ENCODE results near the gene NPPB. TPM values are rescaled to one million over a fixed set of nuclear protein-coding genes. Genes with fewer than 3 reads are reported as not detected.
"Not testable (repeated sequence)": the region's sequence is repeated elsewhere in the genome, so short reads cannot be mapped to it uniquely, and the experiment has no call there.

NPPB gene
- total RNA-seq, 1 donor from 2014 or later = not detected

DNA sequence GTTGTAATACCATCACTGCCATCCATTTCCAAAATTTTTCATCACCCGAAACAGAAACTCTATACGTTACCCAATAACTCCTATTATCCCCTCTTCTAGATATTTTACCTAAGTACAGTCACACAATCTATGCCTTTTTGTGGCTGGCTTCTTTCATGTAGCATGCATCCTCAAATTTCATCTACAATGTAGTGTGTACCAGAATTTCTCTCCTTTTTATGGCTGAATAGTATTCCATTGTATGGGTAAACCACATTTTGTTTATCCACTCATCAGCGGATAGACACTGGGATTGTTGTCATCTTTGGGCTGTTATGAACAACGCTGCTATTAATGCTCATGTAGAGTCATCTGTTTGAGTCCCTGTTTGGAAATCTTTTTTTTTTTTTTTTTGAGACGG, 46.2 kb upstream of the NPPB start:
- no peaks in the 10 kb centered on the region for H3K9me3 Mint-ChIP-seq
- no peak overlapping the region for H3K4me3 Mint-ChIP-seq
- no peaks in the 10 kb centered on the region for H3K27me3 Mint-ChIP-seq
- no peak for DNase-seq
- no peak for ATAC-seq (ENCODE audit: low read depth)
- POLR2A ChIA-PET = no interaction called here
- H3K36me3 Mint-ChIP-seq (ENCODE audit: low read depth) = peaks cover 11% of the 10 kb centered on the region
- CTCF ChIA-PET = no interaction called here
- peaks cover 16% of the 10 kb centered on the region for H3K4me1 Mint-ChIP-seq
- TF ChIP-seq, protein P1, sequence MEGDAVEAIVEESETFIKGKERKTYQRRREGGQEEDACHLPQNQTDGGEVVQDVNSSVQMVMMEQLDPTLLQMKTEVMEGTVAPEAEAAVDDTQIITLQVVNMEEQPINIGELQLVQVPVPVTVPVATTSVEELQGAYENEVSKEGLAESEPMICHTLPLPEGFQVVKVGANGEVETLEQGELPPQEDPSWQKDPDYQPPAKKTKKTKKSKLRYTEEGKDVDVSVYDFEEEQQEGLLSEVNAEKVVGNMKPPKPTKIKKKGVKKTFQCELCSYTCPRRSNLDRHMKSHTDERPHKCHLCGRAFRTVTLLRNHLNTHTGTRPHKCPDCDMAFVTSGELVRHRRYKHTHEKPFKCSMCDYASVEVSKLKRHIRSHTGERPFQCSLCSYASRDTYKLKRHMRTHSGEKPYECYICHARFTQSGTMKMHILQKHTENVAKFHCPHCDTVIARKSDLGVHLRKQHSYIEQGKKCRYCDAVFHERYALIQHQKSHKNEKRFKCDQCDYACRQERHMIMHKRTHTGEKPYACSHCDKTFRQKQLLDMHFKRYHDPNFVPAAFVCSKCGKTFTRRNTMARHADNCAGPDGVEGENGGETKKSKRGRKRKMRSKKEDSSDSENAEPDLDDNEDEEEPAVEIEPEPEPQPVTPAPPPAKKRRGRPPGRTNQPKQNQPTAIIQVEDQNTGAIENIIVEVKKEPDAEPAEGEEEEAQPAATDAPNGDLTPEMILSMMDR (IDR thresholded peaks at IDR 0.05) = no peak
- no peak overlapping the region for H3K27ac Mint-ChIP-seq
- intact Hi-C loops (cut with micrococcal nuclease) = loop anchor here (5.0 kb wide), 2 partner anchors 168 to 253 kb away; partner anchors contain the start of genes AGTRAP, FBXO2 and FBXO44

DNA sequence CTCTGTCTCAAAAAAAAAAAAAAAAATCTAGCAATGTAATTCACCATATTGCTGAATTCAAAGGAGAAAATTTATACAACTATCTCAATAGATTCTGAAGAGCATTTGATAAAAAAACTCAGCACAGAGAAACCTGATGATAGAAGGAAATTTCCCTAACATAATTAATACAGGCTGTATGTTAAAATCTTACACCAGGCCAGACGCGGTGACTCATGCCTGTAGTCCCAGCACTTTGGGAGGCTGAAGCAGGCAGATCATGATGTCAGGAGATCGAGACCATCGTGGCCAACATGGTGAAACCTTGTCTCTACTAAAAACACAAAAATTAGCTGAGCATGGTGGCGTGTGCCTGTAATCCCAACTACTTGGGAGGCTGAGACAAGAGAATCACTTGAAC, 45.4 kb upstream of the NPPB start:
- H3K9me3 Mint-ChIP-seq; H3K36me3 Mint-ChIP-seq (ENCODE audit: low read depth); intact Hi-C loops (cut with micrococcal nuclease); H3K27ac Mint-ChIP-seq; CTCF ChIA-PET; H3K27me3 Mint-ChIP-seq; ATAC-seq (ENCODE audit: low read depth); DNase-seq; H3K4me3 Mint-ChIP-seq: not testable (repeated sequence)
- POLR2A ChIA-PET = interaction anchor here (0.6 to 0.7 kb wide), 2 partner anchors 65 to 235 kb away, joined by 3 to 8 read pairs; no protein-coding TSS in a partner anchor
- peaks cover 12% of the 10 kb centered on the region for H3K4me1 Mint-ChIP-seq

DNA sequence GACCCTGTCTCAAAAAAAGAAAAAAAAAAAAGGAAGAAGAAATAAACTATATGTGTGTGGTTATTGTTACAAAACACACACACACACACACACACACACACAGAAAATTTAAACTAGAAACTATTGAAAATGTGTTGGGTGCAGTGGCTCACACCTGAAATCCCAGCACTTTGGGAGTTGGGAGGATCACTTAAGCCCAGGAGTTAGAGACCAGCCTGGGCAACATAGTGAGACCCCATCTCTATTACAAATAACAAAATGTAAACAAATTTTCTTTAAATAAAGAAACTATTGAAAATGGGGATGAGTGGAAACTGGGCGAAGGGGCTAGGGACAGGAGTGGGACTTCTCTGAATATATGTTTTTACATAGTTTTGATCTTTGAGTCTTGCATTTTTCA, 44.5 kb upstream of the NPPB start:
- POLR2A ChIA-PET = interaction anchor here (0.7 kb wide), 1 partner anchor 42 kb away, joined by 3 read pairs; no protein-coding TSS in a partner anchor
- Mint-ChIP-seq H3K27ac (no peak overlapping the region), H3K27me3 (peaks cover 7% of the 10 kb centered on the region), H3K9me3 (no peaks in the 10 kb centered on the region), H3K4me3 (no peak overlapping the region), H3K4me1 (peaks cover 7% of the 10 kb centered on the region), H3K36me3 (ENCODE audit: low read depth) (peaks cover 5% of the 10 kb centered on the region)
- intact Hi-C loops (cut with micrococcal nuclease) = no loop called here
- ATAC-seq (ENCODE audit: low read depth) (no peak), DNase-seq (no peak)
- TF ChIP-seq, protein P1 (IDR thresholded peaks at IDR 0.05) = no peak
- CTCF ChIA-PET = no interaction called here

DNA sequence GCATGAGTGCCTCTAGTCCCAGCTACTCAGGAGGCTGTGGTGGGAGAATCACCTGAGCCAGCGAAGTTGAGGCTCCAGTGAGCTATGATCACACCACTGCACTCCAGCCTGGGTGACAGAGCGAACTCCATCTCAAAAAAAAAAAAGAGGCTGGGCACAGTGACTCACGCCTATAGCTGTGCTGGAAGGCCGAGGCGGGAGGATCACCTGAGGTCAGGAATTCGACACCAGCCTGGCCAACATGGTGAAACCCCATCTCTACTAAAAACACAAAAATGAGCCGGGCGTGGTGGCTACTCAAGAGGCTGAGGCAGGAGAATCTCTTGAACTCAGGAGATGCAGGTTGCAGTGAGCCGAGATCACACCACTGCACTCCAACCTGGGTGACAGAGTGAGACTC, 42.7 kb upstream of the NPPB start:
- H3K4me3 Mint-ChIP-seq; H3K27ac Mint-ChIP-seq; H3K36me3 Mint-ChIP-seq (ENCODE audit: low read depth); intact Hi-C loops (cut with micrococcal nuclease); CTCF ChIA-PET; POLR2A ChIA-PET; DNase-seq; H3K4me1 Mint-ChIP-seq; ATAC-seq (ENCODE audit: low read depth); H3K9me3 Mint-ChIP-seq: not testable (repeated sequence)
- H3K27me3 Mint-ChIP-seq = peaks cover 15% of the 10 kb centered on the region

DNA sequence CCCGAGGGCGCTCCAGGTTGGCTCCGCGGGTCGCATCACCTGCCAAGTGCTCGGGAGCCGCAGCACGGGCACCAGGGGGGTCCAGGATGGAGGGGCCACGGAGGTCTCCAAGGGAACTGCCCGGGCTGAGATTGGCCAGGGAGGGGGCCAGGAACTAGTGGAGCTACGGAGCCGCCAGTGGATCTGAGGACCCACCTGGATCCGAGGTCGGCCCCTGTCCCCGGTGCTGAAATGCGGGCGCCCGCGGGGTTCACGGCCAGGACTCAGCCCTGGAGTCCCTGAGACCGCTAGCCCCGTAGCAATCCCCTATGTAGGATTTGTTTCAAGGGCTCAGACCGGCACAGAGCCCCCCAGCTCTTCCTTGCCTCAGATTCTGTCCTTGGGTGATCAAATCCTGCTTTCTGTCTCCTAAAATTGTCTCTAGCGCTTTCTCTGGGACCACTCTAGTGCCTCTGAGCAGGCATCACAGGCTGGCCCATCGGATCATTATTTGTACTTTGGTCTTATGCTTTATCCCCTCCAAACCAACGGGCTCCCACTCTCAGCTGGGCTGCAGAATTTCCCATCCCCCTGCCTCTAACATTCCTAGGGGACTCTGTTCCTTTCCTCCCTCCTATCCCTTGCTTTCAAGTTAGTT, 40.2 kb upstream of the NPPB start:
- H3K4me3 Mint-ChIP-seq = no peak overlapping the region
- no peak for ATAC-seq (ENCODE audit: low read depth)
- H3K4me1 Mint-ChIP-seq = no peaks in the 10 kb centered on the region
- H3K36me3 Mint-ChIP-seq (ENCODE audit: low read depth) = no peaks in the 10 kb centered on the region
- H3K27me3 Mint-ChIP-seq = peaks cover 23% of the 10 kb centered on the region
- no peak for DNase-seq
- ChIA-PET POLR2A (interaction anchor here (4.5 kb wide), 1 partner anchor 10 kb away, joined by 29 read pairs; no protein-coding TSS in a partner anchor), CTCF (no interaction called here)
- TF ChIP-seq, protein P1 (IDR thresholded peaks at IDR 0.05) = no peak
- intact Hi-C loops (cut with micrococcal nuclease) = no loop called here
- no peak overlapping the region for H3K27ac Mint-ChIP-seq
- no peaks in the 10 kb centered on the region for H3K9me3 Mint-ChIP-seq

DNA sequence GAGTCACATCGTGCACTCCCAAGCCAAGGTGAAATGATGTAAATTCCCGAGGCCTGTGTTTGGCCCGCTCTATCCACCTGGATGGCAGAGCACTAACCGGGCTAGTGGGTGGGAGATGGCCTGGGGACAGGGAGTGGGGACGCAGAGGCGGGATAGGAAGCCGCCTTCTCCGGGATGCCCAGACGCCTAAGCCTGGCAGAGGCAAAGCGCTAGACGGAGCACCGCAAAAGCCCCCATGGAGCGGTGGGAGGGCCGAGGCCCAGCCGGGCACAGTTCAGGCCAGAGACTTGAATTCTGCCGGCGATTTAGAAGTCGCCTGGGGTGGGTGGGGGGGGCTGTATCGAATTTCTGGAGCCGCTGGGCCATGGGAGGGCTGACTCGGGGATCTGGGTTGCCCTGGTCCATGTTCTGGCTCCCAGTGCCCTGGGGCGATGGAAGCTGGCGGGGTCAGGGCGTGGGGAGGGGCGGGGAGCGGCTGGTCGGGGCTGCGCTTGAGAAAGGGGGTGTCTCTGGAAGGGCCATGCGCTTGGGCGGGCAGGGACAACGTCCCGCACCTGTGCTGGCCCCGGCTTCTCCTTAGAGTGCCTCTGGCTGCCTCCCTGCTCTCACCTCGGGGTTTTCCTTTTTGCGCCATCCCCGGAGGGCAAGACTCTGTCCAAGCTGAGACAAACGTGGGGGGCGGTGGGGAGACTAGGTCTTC, 39.5 kb upstream of the NPPB start:
- no peaks in the 10 kb centered on the region for H3K9me3 Mint-ChIP-seq
- ChIA-PET POLR2A (interaction anchor here (4.5 kb wide), 1 partner anchor 11 kb away, joined by 29 read pairs; no protein-coding TSS in a partner anchor), CTCF (no interaction called here)
- DNase-seq = no peak
- no peak overlapping the region for H3K4me3 Mint-ChIP-seq
- H3K27me3 Mint-ChIP-seq = peaks cover 25% of the 10 kb centered on the region
- no peaks in the 10 kb centered on the region for H3K4me1 Mint-ChIP-seq
- H3K36me3 Mint-ChIP-seq (ENCODE audit: low read depth) = no peaks in the 10 kb centered on the region
- H3K27ac Mint-ChIP-seq = no peak overlapping the region
- ATAC-seq (ENCODE audit: low read depth) = no peak
- intact Hi-C loops (cut with micrococcal nuclease) = no loop called here
- TF ChIP-seq, protein P1 (IDR thresholded peaks at IDR 0.05) = no peak

DNA sequence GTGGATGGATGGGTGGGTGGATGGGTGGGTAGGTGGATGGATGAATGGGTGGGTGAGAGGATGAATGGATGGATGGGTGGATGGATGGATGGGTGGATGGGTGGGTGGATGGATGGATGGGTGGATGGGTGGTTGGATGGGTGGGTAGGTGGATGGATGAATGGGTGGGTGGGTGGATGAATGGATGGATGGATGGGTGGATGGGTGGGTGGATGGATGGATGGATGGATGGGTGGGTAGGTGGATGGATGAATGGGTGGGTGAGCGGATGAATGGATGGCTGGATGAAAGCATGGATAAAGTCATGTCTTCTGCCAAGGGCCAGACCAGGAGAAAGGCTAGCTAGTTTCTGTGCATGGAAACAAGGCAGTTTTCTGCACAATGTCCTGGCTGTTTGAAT, 35.8 kb upstream of the NPPB start:
- H3K4me1 Mint-ChIP-seq; H3K4me3 Mint-ChIP-seq; H3K9me3 Mint-ChIP-seq; H3K27ac Mint-ChIP-seq; H3K36me3 Mint-ChIP-seq (ENCODE audit: low read depth); DNase-seq; CTCF ChIA-PET; ATAC-seq (ENCODE audit: low read depth): not testable (repeated sequence)
- POLR2A ChIA-PET = interaction anchor here (1.0 kb wide), 1 partner anchor 14 kb away, joined by 3 read pairs; no protein-coding TSS in a partner anchor
- intact Hi-C loops (cut with micrococcal nuclease) = loop anchor here (1.0 to 2.0 kb wide), 3 partner anchors 56 to 858 kb away; no protein-coding TSS in a partner anchor
- peaks cover 22% of the 10 kb centered on the region for H3K27me3 Mint-ChIP-seq
